GM13977 (cell line): ENCODE measurements around the gene FOLR3.
"Not testable (repeated sequence)": the region's sequence is repeated elsewhere in the genome, so short reads cannot be mapped to it uniquely, and the experiment has no call there.

Experiments used
- DNase-seq: peaks from one replicate; pipeline ENCODE4 v3.0.0; 2012; ENCODE audit warnings: low spot score
- in situ Hi-C: fragments of 300-500 bp; cut with MboI; formaldehyde crosslinking; loops from one replicate; pipeline ENCODE4 v1.12.0; 2022; ENCODE audit warnings: low sequenced_read_pairs, low pct_unique_long_range_greater_than_20kb, mixed read lengths, inconsistent platforms; ENCODE audit not compliant: unreplicated experiment
- TF ChIP-seq, protein P1 (sequence below): IDR thresholded peaks from 2 replicates; pipeline ENCODE4 v1.5.1; 2012; ENCODE audit warnings: mild to moderate bottlenecking, control low read depth; ENCODE audit not compliant: insufficient read depth; ENCODE audit errors: extremely low read depth, missing control alignments

FOLR3 gene

DNA sequence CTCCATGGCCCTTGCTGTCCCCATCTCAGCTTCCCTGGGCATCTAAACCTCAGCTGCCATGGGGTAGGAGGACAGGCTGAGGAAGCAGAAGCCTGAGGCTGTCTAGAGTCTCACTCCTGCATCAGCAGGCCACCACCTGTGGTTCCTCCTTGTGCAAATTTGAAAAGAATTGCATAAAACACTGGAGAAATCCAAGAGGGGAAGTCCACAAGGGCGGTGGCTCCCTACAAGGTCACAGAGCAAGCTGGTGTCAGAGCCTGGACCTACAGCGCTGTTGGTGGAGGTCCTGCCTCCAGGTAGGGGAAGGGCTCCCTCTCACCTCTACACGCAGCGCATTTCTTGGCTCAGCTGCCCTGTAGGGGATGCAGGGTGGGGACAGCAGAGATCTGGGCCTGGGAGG lies at the start of gene FOLR3:
Gene FOLR3 (plus strand): TSS at position 253 of the 400 bp plus-strand sequence. CDS start 228 bp downstream, outside the sequence.
- DNase-seq, in situ Hi-C loops: not testable (repeated sequence)

DNA sequence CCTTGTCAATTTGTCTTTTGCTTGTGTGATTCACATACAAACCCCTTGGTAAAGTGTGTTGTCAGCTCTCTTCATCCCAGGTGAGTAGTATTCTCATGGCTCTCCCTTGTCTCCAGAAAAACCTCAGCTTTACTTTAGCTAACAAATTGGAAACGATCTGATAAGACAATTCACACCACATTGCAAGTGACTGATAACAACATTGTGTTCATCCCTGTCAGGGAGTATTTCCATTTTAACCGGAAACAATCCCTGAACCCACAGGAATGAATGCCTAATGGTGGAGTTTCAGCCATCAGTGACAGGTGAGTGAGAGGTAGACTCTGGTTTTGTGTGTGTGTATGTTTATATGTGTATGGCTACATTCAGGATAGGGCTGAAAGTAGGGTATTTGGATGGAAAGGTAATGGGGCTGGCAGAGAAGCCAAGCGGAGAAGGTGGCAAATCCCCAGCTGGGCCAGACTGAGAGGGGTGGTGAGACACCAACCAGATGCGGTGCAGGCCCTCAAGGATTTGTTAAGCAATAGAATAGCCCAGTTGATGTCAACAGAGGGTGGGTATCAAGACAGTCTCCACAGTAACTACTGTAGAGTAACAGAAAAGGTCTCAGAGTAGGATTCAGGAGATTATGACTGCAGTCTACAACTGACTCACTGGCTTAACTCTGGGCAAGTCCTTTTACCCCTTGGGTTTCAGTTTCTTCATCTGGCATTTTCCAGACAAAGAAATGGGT lies 47.3 kb upstream of the FOLR3 start:
- TF ChIP-seq, protein P1, sequence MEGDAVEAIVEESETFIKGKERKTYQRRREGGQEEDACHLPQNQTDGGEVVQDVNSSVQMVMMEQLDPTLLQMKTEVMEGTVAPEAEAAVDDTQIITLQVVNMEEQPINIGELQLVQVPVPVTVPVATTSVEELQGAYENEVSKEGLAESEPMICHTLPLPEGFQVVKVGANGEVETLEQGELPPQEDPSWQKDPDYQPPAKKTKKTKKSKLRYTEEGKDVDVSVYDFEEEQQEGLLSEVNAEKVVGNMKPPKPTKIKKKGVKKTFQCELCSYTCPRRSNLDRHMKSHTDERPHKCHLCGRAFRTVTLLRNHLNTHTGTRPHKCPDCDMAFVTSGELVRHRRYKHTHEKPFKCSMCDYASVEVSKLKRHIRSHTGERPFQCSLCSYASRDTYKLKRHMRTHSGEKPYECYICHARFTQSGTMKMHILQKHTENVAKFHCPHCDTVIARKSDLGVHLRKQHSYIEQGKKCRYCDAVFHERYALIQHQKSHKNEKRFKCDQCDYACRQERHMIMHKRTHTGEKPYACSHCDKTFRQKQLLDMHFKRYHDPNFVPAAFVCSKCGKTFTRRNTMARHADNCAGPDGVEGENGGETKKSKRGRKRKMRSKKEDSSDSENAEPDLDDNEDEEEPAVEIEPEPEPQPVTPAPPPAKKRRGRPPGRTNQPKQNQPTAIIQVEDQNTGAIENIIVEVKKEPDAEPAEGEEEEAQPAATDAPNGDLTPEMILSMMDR = no peak
- no peak for DNase-seq
- in situ Hi-C loops = no loop called here

DNA sequence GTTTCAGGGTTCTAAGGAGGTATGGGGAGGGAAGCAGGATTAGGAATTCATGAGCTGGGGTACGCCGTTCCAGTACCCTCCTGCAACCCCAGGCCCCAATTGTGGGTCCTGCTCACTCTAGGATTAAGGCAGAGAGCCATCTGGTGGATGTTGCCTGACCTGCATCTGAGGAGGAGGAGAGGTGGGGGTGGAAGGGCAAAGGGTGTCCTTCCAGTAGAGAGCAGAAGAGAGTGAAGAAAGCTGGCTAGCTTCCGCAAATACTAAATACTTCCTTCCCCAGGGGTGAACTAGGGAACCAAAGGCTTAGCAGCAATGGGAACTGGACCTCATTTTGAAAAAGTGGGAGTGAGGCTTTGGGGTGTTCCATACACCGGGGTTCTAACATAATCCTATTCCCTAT lies 44.2 kb upstream of the FOLR3 start:
- in situ Hi-C loops = no loop called here
- TF ChIP-seq, protein P1 = peak; percentile 91
- peak; percentile 73 for DNase-seq

DNA sequence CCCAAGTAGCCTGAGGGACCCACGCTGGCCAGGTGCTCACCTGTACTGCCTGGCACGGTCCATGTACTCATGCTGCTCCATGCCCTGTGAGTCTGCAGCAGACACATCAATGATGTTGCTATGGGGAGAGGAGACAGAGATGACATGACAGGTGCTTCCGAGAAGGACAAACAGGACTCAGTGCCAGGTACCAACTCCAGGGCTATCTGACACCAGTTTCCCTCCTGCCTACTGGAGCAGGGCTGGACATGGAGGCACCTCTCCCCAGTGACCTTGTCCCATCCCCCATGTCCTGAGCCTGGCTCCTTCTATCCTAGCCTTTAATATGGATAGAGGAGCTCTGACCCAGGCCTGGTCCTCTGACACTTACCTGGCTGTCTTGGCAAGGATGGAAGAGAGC lies 36.8 kb upstream of the FOLR3 start:
- in situ Hi-C loops = no loop called here
- TF ChIP-seq, protein P1 = no peak
- no peak for DNase-seq

DNA sequence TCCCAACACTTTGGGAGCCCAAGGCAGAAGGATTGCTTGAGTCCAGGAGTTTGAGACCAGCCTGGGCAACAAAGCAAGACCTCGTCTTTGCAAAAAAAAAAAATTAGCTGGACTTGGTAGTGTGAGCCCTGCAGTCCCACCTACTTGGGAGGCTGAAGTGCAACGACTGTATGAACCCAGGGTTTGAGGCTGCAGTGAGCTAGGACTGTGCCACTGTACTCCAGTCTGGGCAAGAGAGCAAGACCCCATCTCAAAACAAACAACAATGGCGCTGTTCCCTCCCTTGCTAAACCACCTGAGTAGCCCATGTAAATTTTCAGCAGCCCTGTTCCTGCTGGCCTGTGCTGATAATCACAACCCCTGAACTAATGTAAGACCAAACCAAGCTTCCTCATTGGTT lies 35.5 kb upstream of the FOLR3 start:
- no peak for DNase-seq
- in situ Hi-C loops = no loop called here
- TF ChIP-seq, protein P1 = no peak

DNA sequence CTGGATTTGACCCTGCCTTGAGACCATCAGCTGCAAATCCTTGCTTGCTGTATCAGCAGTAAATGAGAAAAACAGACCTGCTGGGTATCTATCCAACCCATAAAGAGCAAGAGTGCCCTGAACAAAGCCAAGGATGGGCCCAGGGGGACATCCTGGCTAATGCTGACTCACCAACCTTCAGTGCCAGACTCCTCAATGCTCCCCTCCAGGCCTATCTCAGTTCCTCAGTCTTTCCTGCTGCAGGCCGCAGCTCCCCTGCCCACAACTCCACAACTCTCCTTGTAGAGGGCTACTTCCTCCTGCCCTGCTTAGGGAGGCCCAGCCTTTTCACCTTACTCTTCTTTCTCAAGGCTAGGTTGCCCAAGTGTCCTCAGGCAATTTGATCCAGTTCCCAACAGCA lies 35.1 kb upstream of the FOLR3 start:
- TF ChIP-seq, protein P1 = no peak
- in situ Hi-C loops = no loop called here
- DNase-seq = no peak

DNA sequence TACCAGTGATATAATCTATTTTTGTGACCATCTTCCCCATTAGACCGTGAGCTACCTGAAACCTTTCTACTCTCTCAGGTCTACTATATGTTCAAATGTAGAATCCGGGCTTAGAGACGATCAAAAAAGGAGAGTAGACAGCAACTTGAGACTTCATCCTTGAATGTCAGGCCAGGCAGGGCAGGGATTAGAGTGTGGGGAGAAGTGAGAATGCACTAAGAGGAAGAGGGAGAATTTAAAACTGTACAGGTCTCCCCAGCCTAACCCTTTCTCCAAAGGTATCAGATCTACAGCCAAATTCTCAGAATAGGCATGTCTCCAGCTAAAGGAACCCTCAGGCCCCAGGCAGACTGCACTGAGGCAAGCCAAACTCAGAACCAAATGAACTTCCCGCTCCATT lies 33.4 kb upstream of the FOLR3 start:
- TF ChIP-seq, protein P1 = no peak
- DNase-seq = no peak
- in situ Hi-C loops = no loop called here
